ENCODE results near the gene RFX1. TPM values are rescaled to one million over a fixed set of nuclear protein-coding genes. Genes with fewer than 3 reads are reported as not detected.

RFX1 gene
- total and polyA plus RNA-seq, 9 of the 15 experiments (the other 6 are each of a cell fraction or from before 2014, with no cell fraction given), result 0.14 to 19.3 (median 1.2) TPM

- no peak for TF ChIP-seq SIRT6 (IDR thresholded peaks at IDR 0.05; ENCODE audit: low read depth, low read length)
- TF ChIP-seq TAF1 (IDR thresholded peaks at IDR 0.05; ENCODE audit: control insufficient read depth, extremely low read depth, insufficient read depth, low read length, severe bottlenecking), result no peak
- TF ChIP-seq CBFA2T3 (IDR thresholded peaks at IDR 0.05), result peak; percentile 75
- TF ChIP-seq GTF2F1 (IDR thresholded peaks at IDR 0.05; ENCODE audit: low read depth, low read length), result no peak
- peak; percentile 77 for TF ChIP-seq TCF3 (CRISPR knock-in tag; IDR thresholded peaks at IDR 0.05)
- no peak for TF ChIP-seq ZNF134 (CRISPR knock-in tag; conservative IDR thresholded peaks at IDR 0.05)
- TF ChIP-seq, protein P1, sequence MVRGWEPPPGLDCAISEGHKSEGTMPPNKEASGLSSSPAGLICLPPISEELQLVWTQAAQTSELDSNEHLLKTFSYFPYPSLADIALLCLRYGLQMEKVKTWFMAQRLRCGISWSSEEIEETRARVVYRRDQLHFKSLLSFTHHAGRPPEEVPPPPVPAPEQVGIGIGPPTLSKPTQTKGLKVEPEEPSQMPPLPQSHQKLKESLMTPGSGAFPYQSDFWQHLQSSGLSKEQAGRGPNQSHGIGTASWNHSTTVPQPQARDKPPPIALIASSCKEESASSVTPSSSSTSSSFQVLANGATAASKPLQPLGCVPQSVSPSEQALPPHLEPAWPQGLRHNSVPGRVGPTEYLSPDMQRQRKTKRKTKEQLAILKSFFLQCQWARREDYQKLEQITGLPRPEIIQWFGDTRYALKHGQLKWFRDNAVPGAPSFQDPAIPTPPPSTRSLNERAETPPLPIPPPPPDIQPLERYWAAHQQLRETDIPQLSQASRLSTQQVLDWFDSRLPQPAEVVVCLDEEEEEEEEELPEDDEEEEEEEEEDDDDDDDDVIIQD (CRISPR knock-in tag; IDR thresholded peaks at IDR 0.05), result no peak
- peak; percentile 7; the same call in 1 of the 2 replicates for TF ChIP-seq EP300 (IDR thresholded peaks at IDR 0.05; ENCODE audit: low read length)
- no peak for TF ChIP-seq ZNF766 (CRISPR knock-in tag; conservative IDR thresholded peaks at IDR 0.05)
- no peak for TF ChIP-seq GMEB1 (CRISPR knock-in tag; IDR thresholded peaks at IDR 0.05)
- TF ChIP-seq PRDM10 (IDR thresholded peaks at IDR 0.05; ENCODE audit: partially characterized antibody), result peak; percentile 84
- TF ChIP-seq EGR1 (conservative IDR thresholded peaks at IDR 0.05), result no peak
- TF ChIP-seq HDAC1 (IDR thresholded peaks at IDR 0.05), result peak in 1 of 2 experiments; percentile 38; a peak in 1 of 4 replicates
- TF ChIP-seq PHB2 (IDR thresholded peaks at IDR 0.05; ENCODE audit: low read depth), result no peak
- no peak for TF ChIP-seq MITF (IDR thresholded peaks at IDR 0.05)
- no peak for TF ChIP-seq ZFP30 (CRISPR knock-in tag; IDR thresholded peaks at IDR 0.05; ENCODE audit: borderline replicate concordance)
- TF ChIP-seq, protein P2, sequence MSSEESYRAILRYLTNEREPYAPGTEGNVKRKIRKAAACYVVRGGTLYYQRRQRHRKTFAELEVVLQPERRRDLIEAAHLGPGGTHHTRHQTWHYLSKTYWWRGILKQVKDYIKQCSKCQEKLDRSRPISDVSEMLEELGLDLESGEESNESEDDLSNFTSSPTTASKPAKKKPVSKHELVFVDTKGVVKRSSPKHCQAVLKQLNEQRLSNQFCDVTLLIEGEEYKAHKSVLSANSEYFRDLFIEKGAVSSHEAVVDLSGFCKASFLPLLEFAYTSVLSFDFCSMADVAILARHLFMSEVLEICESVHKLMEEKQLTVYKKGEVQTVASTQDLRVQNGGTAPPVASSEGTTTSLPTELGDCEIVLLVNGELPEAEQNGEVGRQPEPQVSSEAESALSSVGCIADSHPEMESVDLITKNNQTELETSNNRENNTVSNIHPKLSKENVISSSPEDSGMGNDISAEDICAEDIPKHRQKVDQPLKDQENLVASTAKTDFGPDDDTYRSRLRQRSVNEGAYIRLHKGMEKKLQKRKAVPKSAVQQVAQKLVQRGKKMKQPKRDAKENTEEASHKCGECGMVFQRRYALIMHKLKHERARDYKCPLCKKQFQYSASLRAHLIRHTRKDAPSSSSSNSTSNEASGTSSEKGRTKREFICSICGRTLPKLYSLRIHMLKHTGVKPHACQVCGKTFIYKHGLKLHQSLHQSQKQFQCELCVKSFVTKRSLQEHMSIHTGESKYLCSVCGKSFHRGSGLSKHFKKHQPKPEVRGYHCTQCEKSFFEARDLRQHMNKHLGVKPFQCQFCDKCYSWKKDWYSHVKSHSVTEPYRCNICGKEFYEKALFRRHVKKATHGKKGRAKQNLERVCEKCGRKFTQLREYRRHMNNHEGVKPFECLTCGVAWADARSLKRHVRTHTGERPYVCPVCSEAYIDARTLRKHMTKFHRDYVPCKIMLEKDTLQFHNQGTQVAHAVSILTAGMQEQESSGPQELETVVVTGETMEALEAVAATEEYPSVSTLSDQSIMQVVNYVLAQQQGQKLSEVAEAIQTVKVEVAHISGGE (CRISPR knock-in tag; IDR thresholded peaks at IDR 0.05), result no peak
Observed at GRCh38 chr19:13958043-13958442, 48.1 kb downstream of the RFX1 start (continued).
